GM23248 (cell line): ENCODE results near the gene DTX1.

Experiments
- EZH2 ChIP-seq: fragments of 200-600 bp; sonication (generic); IDR thresholded peaks from 2 replicates; pipeline ENCODE4 v1.6.1; 2018; ENCODE audit warnings: antibody characterized with exemption, mild to moderate bottlenecking; ENCODE audit not compliant: insufficient read depth, poor library complexity, severe bottlenecking
- EZH2phosphoT487 ChIP-seq: fragments of 200-600 bp; sonication (generic); IDR thresholded peaks from 2 replicates; pipeline ENCODE4 v1.6.1; 2018; ENCODE audit warnings: antibody characterized with exemption, moderate library complexity, mild to moderate bottlenecking, low read depth; ENCODE audit not compliant: insufficient read depth

DNA sequence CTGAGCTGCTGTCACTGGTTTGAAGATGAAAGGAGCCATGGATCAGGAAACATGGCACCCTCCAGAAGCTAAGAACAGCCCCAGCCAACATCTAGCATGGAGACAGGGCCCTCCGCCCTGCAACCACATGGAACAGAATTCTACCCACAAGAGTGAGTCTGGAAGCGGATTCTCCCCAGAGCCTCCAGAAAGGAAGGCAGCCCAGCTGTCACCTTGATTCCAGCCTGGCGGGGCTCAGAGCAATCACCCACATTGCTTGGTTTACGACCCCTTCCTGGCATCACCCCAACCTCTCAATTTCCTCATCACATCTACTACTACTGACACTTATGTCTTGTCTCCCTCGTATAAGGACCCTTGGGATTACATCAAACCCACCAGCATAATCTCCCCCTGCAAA is 39.7 kb upstream of the DTX1 start:
- TF ChIP-seq EZH2: no peak
- TF ChIP-seq EZH2phosphoT487: no peak
